HCT116 (cell line): ENCODE results near the gene RBM15B.

ENCODE experiments used
- EZH2 ChIP-seq: fragments of 200-600 bp; sonication (generic); IDR thresholded peaks from 2 replicates; pipeline ENCODE4 v1.6.1; 2017; ENCODE audit warnings: antibody characterized with exemption, mixed run types
- MAX ChIP-seq: IDR thresholded peaks from 2 replicates; pipeline ENCODE4 v1.6.1; 2012
- POLR2A ChIP-seq: IDR thresholded peaks from 2 replicates; pipeline ENCODE4 v1.7.0; 2011; ENCODE audit warnings: borderline replicate concordance; ENCODE audit not compliant: insufficient read depth, insufficient read length; ENCODE audit errors: extremely low read depth
- POLR2AphosphoS5 ChIP-seq: IDR thresholded peaks from 2 replicates; pipeline ENCODE4 v1.6.1; 2011; ENCODE audit warnings: mild to moderate bottlenecking, low read depth, low read length, moderate library complexity
- SIN3A ChIP-seq: IDR thresholded peaks from 2 replicates; pipeline ENCODE4 v1.6.1; 2012; ENCODE audit warnings: low read depth
- TF ChIP-seq, protein P1 (sequence below): IDR thresholded peaks from 2 replicates; pipeline ENCODE4 v1.6.1; 2012; ENCODE audit warnings: low read depth
- TF ChIP-seq, protein P2 (sequence below), 3 experiments: fragments of 200-600 bp in 1 of 3; sonication (generic) in 1 of 3; IDR thresholded peaks in 2 of 3; conservative IDR thresholded peaks in 1 of 3; 2 replicates each; pipeline ENCODE4 v1.5.1; 2012 to 2017; ENCODE audit warnings: low read depth in 2 of 3, low read length in 2 of 3, antibody characterized with exemption in 1 of 3, borderline replicate concordance in 1 of 3, control low read depth in 1 of 3, mild to moderate bottlenecking in 1 of 3, mixed read lengths in 1 of 3, mixed run types in 1 of 3, moderate library complexity in 1 of 3; ENCODE audit not compliant: insufficient read depth in 1 of 3
- TF ChIP-seq, protein P3 (sequence below): IDR thresholded peaks from 2 replicates; pipeline ENCODE4 v1.6.1; 2012

DNA sequence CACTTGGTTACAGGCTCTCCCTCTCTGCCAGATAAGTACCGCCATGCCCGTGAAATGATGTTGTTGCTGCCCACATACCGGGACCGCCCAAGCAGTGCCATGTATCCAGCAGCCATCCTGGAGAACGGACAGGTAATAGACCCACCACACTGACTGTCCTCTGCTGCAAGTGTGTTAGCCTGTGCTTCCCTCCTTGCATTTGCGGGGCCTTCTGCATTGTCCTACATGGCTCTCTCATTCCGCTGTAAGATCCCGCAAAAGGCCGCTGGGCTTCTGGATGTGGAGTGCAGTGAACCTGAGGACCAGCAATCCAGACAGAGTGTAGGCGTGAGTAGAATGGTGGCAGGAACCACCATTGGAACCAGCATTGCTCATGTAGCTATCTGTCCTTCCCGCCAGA, 16.6 kb upstream of the RBM15B start:
- TF ChIP-seq EZH2, result no peak
- no peak for TF ChIP-seq POLR2A
- TF ChIP-seq, protein P1, sequence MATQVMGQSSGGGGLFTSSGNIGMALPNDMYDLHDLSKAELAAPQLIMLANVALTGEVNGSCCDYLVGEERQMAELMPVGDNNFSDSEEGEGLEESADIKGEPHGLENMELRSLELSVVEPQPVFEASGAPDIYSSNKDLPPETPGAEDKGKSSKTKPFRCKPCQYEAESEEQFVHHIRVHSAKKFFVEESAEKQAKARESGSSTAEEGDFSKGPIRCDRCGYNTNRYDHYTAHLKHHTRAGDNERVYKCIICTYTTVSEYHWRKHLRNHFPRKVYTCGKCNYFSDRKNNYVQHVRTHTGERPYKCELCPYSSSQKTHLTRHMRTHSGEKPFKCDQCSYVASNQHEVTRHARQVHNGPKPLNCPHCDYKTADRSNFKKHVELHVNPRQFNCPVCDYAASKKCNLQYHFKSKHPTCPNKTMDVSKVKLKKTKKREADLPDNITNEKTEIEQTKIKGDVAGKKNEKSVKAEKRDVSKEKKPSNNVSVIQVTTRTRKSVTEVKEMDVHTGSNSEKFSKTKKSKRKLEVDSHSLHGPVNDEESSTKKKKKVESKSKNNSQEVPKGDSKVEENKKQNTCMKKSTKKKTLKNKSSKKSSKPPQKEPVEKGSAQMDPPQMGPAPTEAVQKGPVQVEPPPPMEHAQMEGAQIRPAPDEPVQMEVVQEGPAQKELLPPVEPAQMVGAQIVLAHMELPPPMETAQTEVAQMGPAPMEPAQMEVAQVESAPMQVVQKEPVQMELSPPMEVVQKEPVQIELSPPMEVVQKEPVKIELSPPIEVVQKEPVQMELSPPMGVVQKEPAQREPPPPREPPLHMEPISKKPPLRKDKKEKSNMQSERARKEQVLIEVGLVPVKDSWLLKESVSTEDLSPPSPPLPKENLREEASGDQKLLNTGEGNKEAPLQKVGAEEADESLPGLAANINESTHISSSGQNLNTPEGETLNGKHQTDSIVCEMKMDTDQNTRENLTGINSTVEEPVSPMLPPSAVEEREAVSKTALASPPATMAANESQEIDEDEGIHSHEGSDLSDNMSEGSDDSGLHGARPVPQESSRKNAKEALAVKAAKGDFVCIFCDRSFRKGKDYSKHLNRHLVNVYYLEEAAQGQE, result no peak
- TF ChIP-seq, protein P2, sequence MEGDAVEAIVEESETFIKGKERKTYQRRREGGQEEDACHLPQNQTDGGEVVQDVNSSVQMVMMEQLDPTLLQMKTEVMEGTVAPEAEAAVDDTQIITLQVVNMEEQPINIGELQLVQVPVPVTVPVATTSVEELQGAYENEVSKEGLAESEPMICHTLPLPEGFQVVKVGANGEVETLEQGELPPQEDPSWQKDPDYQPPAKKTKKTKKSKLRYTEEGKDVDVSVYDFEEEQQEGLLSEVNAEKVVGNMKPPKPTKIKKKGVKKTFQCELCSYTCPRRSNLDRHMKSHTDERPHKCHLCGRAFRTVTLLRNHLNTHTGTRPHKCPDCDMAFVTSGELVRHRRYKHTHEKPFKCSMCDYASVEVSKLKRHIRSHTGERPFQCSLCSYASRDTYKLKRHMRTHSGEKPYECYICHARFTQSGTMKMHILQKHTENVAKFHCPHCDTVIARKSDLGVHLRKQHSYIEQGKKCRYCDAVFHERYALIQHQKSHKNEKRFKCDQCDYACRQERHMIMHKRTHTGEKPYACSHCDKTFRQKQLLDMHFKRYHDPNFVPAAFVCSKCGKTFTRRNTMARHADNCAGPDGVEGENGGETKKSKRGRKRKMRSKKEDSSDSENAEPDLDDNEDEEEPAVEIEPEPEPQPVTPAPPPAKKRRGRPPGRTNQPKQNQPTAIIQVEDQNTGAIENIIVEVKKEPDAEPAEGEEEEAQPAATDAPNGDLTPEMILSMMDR (IDR thresholded peaks at IDR 0.05 in 2 of 3, conservative IDR thresholded peaks at IDR 0.05 in 1 of 3; ENCODE audit: borderline replicate concordance in 1 of 3, insufficient read depth in 1 of 3, low read depth in 2 of 3, low read length in 2 of 3), result no peak
- TF ChIP-seq POLR2AphosphoS5, result no peak
- TF ChIP-seq, protein P3, sequence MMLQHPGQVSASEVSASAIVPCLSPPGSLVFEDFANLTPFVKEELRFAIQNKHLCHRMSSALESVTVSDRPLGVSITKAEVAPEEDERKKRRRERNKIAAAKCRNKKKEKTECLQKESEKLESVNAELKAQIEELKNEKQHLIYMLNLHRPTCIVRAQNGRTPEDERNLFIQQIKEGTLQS, result no peak
- TF ChIP-seq SIN3A, result no peak
- no peak for TF ChIP-seq MAX
